ENCODE measurements around the gene MSH3.

DNA sequence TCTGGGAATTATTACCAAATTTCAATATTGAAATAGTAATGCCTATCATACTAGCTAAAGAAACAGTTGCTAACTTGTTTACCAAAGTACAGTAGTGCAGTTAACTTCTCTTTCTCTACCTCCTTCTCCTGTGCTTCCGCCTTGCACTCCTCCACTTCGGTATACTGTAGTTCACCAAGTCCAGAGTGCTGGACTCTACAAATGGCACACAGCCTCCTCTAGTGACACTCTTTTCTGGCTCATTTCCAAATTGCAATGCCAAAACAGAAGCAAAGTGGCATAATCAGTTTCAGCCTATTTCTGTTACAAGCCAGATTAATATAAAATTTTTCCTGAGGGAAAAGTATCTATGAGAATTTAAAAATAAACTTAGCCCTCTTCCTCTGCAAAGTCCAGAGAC is 219.7 kb downstream of the MSH3 start:
- TF ChIP-seq POLR2A (IDR thresholded peaks at IDR 0.05), result no peak
- no peak for TF ChIP-seq CTCF (IDR thresholded peaks at IDR 0.05)

Measured in prostate gland (tissue), 2 donors.